Lung (tissue), 12 donors: ENCODE data around the gene PARD3B. TPM values are rescaled to one million over a fixed set of nuclear protein-coding genes. Genes with fewer than 3 reads are reported as not detected.

ENCODE experiments used
- ATAC-seq: fragments of 200-7000 bp; cut with Tn5 transposase; one replicate; pipeline ENCODE4 v1.9.1; 2020; ENCODE audit warnings: moderate number of reproducible peaks; ENCODE audit not compliant: insufficient read depth, low FRiP score
- DNase-seq, 3 donors: peaks; one replicate each; pipeline ENCODE4 v3.0.0-alpha.2; 2013 to 2017
- H3K27ac ChIP-seq, 2 donors: one replicate each; pipeline ENCODE4 v1.5.1; 2013; ENCODE audit warnings: mild to moderate bottlenecking in 2 of 2, moderate library complexity in 2 of 2, control low read depth in 1 of 2, inconsistent platforms in 1 of 2, low read depth in 1 of 2, low read length in 1 of 2
- H3K27me3 ChIP-seq, 3 donors: one replicate each; pipeline ENCODE4 v1.5.1; 2013; ENCODE audit warnings: low read length in 2 of 3; ENCODE audit not compliant: control insufficient read depth in 3 of 3, insufficient read depth in 3 of 3
- H3K36me3 ChIP-seq, 4 donors: one replicate each; pipeline ENCODE4 v1.5.1; 2013; ENCODE audit warnings: low read length in 4 of 4, mild to moderate bottlenecking in 1 of 4, moderate library complexity in 1 of 4; ENCODE audit not compliant: control insufficient read depth in 4 of 4, insufficient read depth in 4 of 4
- H3K4me1 ChIP-seq, 5 donors: one replicate each; pipeline ENCODE4 v1.5.1; 2013; ENCODE audit warnings: low read length in 5 of 5, mild to moderate bottlenecking in 2 of 5, moderate library complexity in 1 of 5; ENCODE audit not compliant: control insufficient read depth in 5 of 5, insufficient read depth in 5 of 5
- H3K4me3 ChIP-seq: one replicate; pipeline ENCODE4 v1.5.1; 2013; ENCODE audit warnings: mild to moderate bottlenecking, control low read depth, moderate library complexity
- H3K9ac ChIP-seq, 2 donors: one replicate each; pipeline ENCODE4 v1.5.1; 2013; ENCODE audit warnings: low read length in 2 of 2, control low read depth in 1 of 2; ENCODE audit not compliant: insufficient read depth in 1 of 2
- H3K9me3 ChIP-seq, 4 donors: one replicate each; pipeline ENCODE4 v1.5.1; 2013; ENCODE audit warnings: low read length in 3 of 4, mild to moderate bottlenecking in 1 of 4, moderate library complexity in 1 of 4; ENCODE audit not compliant: control insufficient read depth in 4 of 4, insufficient read depth in 3 of 4
- CTCF ChIP-seq: IDR thresholded peaks from 2 replicates; pipeline ENCODE4 v1.5.1; 2012; ENCODE audit warnings: mild to moderate bottlenecking; ENCODE audit errors: control extremely low read depth, extremely low read depth
- WGBS, 2 donors: extraction: QIAGEN DNeasy Blood & Tissue Kit; methylation state at CpG; one replicate each; pipeline ENCODE4 v1.1.7; 2013; 5-methylcytosine and 5-hydroxymethylcytosine counted together
- polyA plus RNA-seq, 2 donors: library from polyadenylated mRNA; stranded (reverse); fragments of 200-250 nt; gene quantifications; one replicate each; pipeline ENCODE4 v1.2.1, GENCODE V29; 2013
- total RNA-seq, 2 donors: library from RNA; depleted of rRNA in 1 of 2; stranded (reverse); fragments of >200 nt in 1 of 2; gene quantifications; one replicate each; pipeline ENCODE4 v1.2.1, GENCODE V29; 2014 to 2021
- donor health status: control.
- donor health status: control.
- donor health status: Bipolar disorder and iron deficiency.
- donor health status: healthy.
- donor health status: DM: yes; HTN: yes; CAD: no.

PARD3B gene
- total and polyA plus RNA-seq, 4 donors = 2.4 to 38.7 (median 17.1) TPM

- Histone ChIP-seq H3K9me3 (no peaks in the 10 kb centered on the region), H3K9ac (no peak overlapping the region), H3K27me3 (no peaks in the 10 kb centered on the region), H3K27ac (no peak overlapping the region), H3K4me1 (no peaks in the 10 kb centered on the region), H3K36me3 (peaks cover 0 to 3% (median 0%) of the 10 kb centered on the region in 4 donors), H3K4me3 (no peak overlapping the region)
- WGBS, 2 donors = 85% methylated on average over 2 of the region's 2 CpGs
- no peak for ATAC-seq
- no peak for DNase-seq
- TF ChIP-seq CTCF = no peak
Measured at GRCh38 chr2:205107810-205108209, 562.5 kb downstream of the PARD3B start.

GRCh38 chr2:205115511-205115910, 570.2 kb downstream of the PARD3B start:
- H3K4me3 ChIP-seq = no peak overlapping the region
- no peak overlapping the region for H3K27ac ChIP-seq
- H3K9me3 ChIP-seq = no peaks in the 10 kb centered on the region
- H3K27me3 ChIP-seq = no peaks in the 10 kb centered on the region
- peaks cover 0 to 3% (median 0%) of the 10 kb centered on the region in 4 donors for H3K36me3 ChIP-seq
- H3K9ac ChIP-seq = no peak overlapping the region
- peaks cover 0 to 7% (median 0%) of the 10 kb centered on the region in 5 donors for H3K4me1 ChIP-seq
- no peak for DNase-seq
- 90 to 97% methylated on average over 2 of the region's 2 CpGs for WGBS, 2 donors
- TF ChIP-seq CTCF = no peak
- no peak for ATAC-seq

- Histone ChIP-seq H3K4me1 (peaks cover 0 to 7% (median 0%) of the 10 kb centered on the region in 5 donors), H3K27me3 (no peaks in the 10 kb centered on the region), H3K27ac (no peak overlapping the region), H3K4me3 (no peak overlapping the region), H3K9me3 (no peaks in the 10 kb centered on the region), H3K36me3 (peaks cover 0 to 3% (median 0%) of the 10 kb centered on the region in 4 donors), H3K9ac (no peak overlapping the region)
- TF ChIP-seq CTCF = no peak
- ATAC-seq (no peak), DNase-seq (no peak)
- WGBS, 2 donors = 86 to 94% methylated on average over 2 of the region's 2 CpGs
Measured at GRCh38 chr2:205117125-205117524, 571.9 kb downstream of the PARD3B start.

GRCh38 chr2:205119136-205119535, 573.9 kb downstream of the PARD3B start:
- H3K27me3 ChIP-seq = no peaks in the 10 kb centered on the region
- no peak overlapping the region for H3K27ac ChIP-seq
- H3K4me3 ChIP-seq = no peak overlapping the region
- DNase-seq (no peak), ATAC-seq (no peak)
- peaks cover 0 to 7% (median 0%) of the 10 kb centered on the region in 5 donors for H3K4me1 ChIP-seq
- H3K9ac ChIP-seq = no peak overlapping the region
- no peak for TF ChIP-seq CTCF
- WGBS, 2 donors = 91 to 94% methylated on average over 9 of the region's 9 CpGs
- H3K9me3 ChIP-seq = no peaks in the 10 kb centered on the region
- H3K36me3 ChIP-seq = peaks cover 0 to 4% (median 0%) of the 10 kb centered on the region in 4 donors
